PFSK-1 (cell line): ENCODE measurements around the gene MTG2.

Source experiments
- FOXP2 ChIP-seq: optimal IDR thresholded peaks from 2 replicates; pipeline ENCODE3; 2011; ENCODE audit warnings: borderline replicate concordance, control low read depth, inconsistent platforms; ENCODE audit not compliant: insufficient read depth; ENCODE audit errors: extremely low read length, extremely low read depth
- POLR2AphosphoS5 ChIP-seq: IDR thresholded peaks from 2 replicates; pipeline ENCODE4 v1.6.1; 2012; ENCODE audit warnings: low read depth, mild to moderate bottlenecking, control low read depth, low read length, moderate library complexity
- SIN3A ChIP-seq: IDR thresholded peaks from 2 replicates; pipeline ENCODE4 v1.6.1; 2012; ENCODE audit warnings: mild to moderate bottlenecking, low read length, moderate library complexity, borderline replicate concordance; ENCODE audit not compliant: insufficient read depth
- TAF1 ChIP-seq: IDR thresholded peaks from 2 replicates; pipeline ENCODE4 v1.6.1; 2012; ENCODE audit warnings: low read length, control low read depth, borderline replicate concordance; ENCODE audit not compliant: insufficient read depth
- TF ChIP-seq, protein P1 (sequence below), 2 experiments: IDR thresholded peaks; 2 replicates each; pipeline versions ENCODE4 v1.6.1 to v1.8.0; 2011 to 2012; ENCODE audit warnings: low read depth in 2 of 2, low read length in 2 of 2, control low read depth in 1 of 2, inconsistent platforms in 1 of 2, mild to moderate bottlenecking in 1 of 2, moderate library complexity in 1 of 2; ENCODE audit not compliant: insufficient read depth in 1 of 2

Gene MTG2

GRCh38 chr20:62203378-62204030 is 20.7 kb downstream of the MTG2 start:
- TF ChIP-seq FOXP2 (no peak), SIN3A (no peak), POLR2AphosphoS5 (no peak), TAF1 (no peak)
- TF ChIP-seq, protein P1, sequence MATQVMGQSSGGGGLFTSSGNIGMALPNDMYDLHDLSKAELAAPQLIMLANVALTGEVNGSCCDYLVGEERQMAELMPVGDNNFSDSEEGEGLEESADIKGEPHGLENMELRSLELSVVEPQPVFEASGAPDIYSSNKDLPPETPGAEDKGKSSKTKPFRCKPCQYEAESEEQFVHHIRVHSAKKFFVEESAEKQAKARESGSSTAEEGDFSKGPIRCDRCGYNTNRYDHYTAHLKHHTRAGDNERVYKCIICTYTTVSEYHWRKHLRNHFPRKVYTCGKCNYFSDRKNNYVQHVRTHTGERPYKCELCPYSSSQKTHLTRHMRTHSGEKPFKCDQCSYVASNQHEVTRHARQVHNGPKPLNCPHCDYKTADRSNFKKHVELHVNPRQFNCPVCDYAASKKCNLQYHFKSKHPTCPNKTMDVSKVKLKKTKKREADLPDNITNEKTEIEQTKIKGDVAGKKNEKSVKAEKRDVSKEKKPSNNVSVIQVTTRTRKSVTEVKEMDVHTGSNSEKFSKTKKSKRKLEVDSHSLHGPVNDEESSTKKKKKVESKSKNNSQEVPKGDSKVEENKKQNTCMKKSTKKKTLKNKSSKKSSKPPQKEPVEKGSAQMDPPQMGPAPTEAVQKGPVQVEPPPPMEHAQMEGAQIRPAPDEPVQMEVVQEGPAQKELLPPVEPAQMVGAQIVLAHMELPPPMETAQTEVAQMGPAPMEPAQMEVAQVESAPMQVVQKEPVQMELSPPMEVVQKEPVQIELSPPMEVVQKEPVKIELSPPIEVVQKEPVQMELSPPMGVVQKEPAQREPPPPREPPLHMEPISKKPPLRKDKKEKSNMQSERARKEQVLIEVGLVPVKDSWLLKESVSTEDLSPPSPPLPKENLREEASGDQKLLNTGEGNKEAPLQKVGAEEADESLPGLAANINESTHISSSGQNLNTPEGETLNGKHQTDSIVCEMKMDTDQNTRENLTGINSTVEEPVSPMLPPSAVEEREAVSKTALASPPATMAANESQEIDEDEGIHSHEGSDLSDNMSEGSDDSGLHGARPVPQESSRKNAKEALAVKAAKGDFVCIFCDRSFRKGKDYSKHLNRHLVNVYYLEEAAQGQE (IDR thresholded peaks at IDR 0.05; ENCODE audit: insufficient read depth in 1 of 2, low read depth in 2 of 2, low read length in 2 of 2) = no peak

GRCh38 chr20:62205618-62206387 is 23.0 kb downstream of the MTG2 start:
- TF ChIP-seq POLR2AphosphoS5 = no peak
- TF ChIP-seq, protein P1 (IDR thresholded peaks at IDR 0.05; ENCODE audit: insufficient read depth in 1 of 2, low read depth in 2 of 2, low read length in 2 of 2) = no peak
- TF ChIP-seq FOXP2 = no peak
- no peak for TF ChIP-seq SIN3A
- no peak for TF ChIP-seq TAF1

GRCh38 chr20:62206388-62206775 is 23.6 kb downstream of the MTG2 start:
- no peak for TF ChIP-seq FOXP2
- no peak for TF ChIP-seq SIN3A
- TF ChIP-seq TAF1 = no peak
- no peak for TF ChIP-seq POLR2AphosphoS5
- TF ChIP-seq, protein P1 (IDR thresholded peaks at IDR 0.05; ENCODE audit: insufficient read depth in 1 of 2, low read depth in 2 of 2, low read length in 2 of 2) = no peak

- TF ChIP-seq, protein P1 (IDR thresholded peaks at IDR 0.05; ENCODE audit: insufficient read depth in 1 of 2, low read depth in 2 of 2, low read length in 2 of 2) = no peak
- TF ChIP-seq TAF1 (no peak), SIN3A (no peak), FOXP2 (no peak), POLR2AphosphoS5 (no peak)
Observed at GRCh38 chr20:62208061-62208794, 25.4 kb downstream of the MTG2 start.
